GM12872 (cell line): Measurements from ENCODE around the gene APLP1.

Source experiments
- CTCF ChIP-seq: IDR thresholded peaks from 3 replicates; pipeline ENCODE4 v1.5.1; 2011; ENCODE audit warnings: low read depth, mild to moderate bottlenecking, low read length, moderate library complexity; ENCODE audit not compliant: insufficient read depth

Gene APLP1

GRCh38 chr19:35904311-35905068, 36.1 kb downstream of the APLP1 start:
- no peak for TF ChIP-seq CTCF

- no peak for TF ChIP-seq CTCF
Measured at GRCh38 chr19:35905178-35905727, 36.9 kb downstream of the APLP1 start.

- TF ChIP-seq CTCF = no peak
Measured at GRCh38 chr19:35907377-35907745, 39.0 kb downstream of the APLP1 start.

GRCh38 chr19:35908010-35908441, 39.7 kb downstream of the APLP1 start, which contains the start of gene TYROBP:
TYROBP (minus strand) TSS chr19:35908295; CDS start chr19:35908228, 67 bp downstream.
- no peak for TF ChIP-seq CTCF

- TF ChIP-seq CTCF = no peak
Measured at GRCh38 chr19:35908973-35909683, 40.8 kb downstream of the APLP1 start.

- no peak for TF ChIP-seq CTCF
Measured at GRCh38 chr19:35909684-35910035, 41.3 kb downstream of the APLP1 start.

GRCh38 chr19:35911173-35911572, 42.8 kb downstream of the APLP1 start:
- TF ChIP-seq CTCF = no peak
